GM06990 (cell line): ENCODE measurements around the gene PABPN1L.

Experiments
- DNase-seq: peaks from one replicate; pipeline ENCODE4 v3.0.0-alpha.2; 2011; ENCODE audit not compliant: insufficient read length; ENCODE audit errors: extremely low read depth
- H3K27me3 ChIP-seq: replicated peaks from 2 replicates; pipeline ENCODE4 v1.6.0; 2011; ENCODE audit warnings: low read length; ENCODE audit not compliant: control insufficient read depth, insufficient read depth
- H3K36me3 ChIP-seq: 2 replicates; pipeline ENCODE4 v1.5.1; 2011; ENCODE audit warnings: low read length; ENCODE audit not compliant: control insufficient read depth, insufficient read depth
- H3K4me3 ChIP-seq: replicated peaks from 2 replicates; pipeline ENCODE4 v1.5.1; 2011; ENCODE audit warnings: low read depth, mild to moderate bottlenecking, control low read depth, low read length
- CTCF ChIP-seq: IDR thresholded peaks from 2 replicates; pipeline ENCODE4 v1.5.1; 2011; ENCODE audit warnings: low read length, control low read depth, mild to moderate bottlenecking, inconsistent platforms; ENCODE audit not compliant: insufficient read depth, poor library complexity, severe bottlenecking

The PABPN1L gene

GRCh38 chr16:88842308-88842756 is 24.1 kb downstream of the PABPN1L start:
- Histone ChIP-seq H3K4me3 (no peak overlapping the region), H3K27me3 (no peaks in the 10 kb centered on the region), H3K36me3 (peaks cover 8% of the 10 kb centered on the region)
- DNase-seq = no peak
- no peak for TF ChIP-seq CTCF

DNA sequence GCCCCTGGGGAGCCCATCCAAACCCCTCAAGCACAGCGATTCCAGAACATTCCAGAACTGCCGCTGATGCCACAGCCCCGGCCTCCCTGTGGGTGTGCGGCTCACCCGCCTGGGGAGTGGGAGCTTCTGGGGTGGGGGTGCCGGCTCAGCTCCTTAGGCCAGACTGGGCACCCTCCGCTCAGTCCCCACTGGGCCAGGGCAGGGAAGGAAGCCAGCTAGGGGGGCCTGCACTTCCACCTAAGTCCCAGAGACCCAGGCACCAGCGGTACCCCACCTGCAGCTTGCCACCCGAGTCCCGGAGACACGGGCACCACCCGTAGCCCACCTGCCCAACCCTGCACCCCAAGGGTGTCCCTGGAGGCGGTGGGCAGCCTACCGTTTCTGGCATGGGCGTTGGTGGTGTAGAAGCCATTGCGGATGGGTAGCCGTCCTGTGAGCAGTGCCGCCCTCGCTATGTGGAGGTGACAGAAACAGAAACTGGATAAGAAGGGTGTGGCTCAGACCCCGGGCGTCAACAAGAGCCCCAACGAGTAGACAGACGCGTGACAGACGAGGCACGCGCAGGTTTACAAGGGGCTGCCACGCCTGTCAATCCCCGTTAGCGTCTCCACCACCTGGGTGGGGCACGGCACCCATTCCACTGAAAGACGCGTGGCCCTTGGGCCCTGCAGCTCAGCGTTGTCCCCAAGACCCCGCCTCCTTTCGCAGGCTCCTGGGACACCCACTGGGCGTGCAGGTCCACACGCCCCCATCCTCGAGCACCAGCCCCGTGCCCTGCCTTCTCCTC is 24.7 kb downstream of the PABPN1L start:
- no peak for TF ChIP-seq CTCF
- no peak for DNase-seq
- Histone ChIP-seq H3K27me3 (no peaks in the 10 kb centered on the region), H3K4me3 (no peak overlapping the region), H3K36me3 (peaks cover 8% of the 10 kb centered on the region)

- Histone ChIP-seq H3K36me3 (peaks cover 8% of the 10 kb centered on the region), H3K4me3 (no peak overlapping the region), H3K27me3 (no peaks in the 10 kb centered on the region)
- TF ChIP-seq CTCF = no peak
- DNase-seq = no peak
These were observed 25.8 kb downstream of the PABPN1L start for GRCh38 chr16:88840600-88841215.

GRCh38 chr16:88839745-88840599 is 26.5 kb downstream of the PABPN1L start:
- H3K27me3 ChIP-seq = no peaks in the 10 kb centered on the region
- DNase-seq = no peak

More at GRCh38 chr16:88839745-88840599, 26.5 kb downstream of the PABPN1L start:
- Histone ChIP-seq H3K36me3 (peaks cover 8% of the 10 kb centered on the region), H3K4me3 (no peak overlapping the region)
- no peak for TF ChIP-seq CTCF
